Spleen (tissue), 7 donors: ENCODE measurements around the gene SAFB.
A peak's percentile ranks its signal among the peaks of the same experiment; 100 is the strongest.

Experiments used
- CTCF ChIP-seq, 11 experiments: fragments of 200-600 bp in 7 of 11; fragments of 450-650 bp in 4 of 11; sonication (generic) in 4 of 11; IDR thresholded peaks in 8 of 11; conservative IDR thresholded peaks in 3 of 11; 1 replicate in 7 of 11; 2 replicates in 4 of 11; pipeline versions ENCODE4 v1.4.0 to v1.8.0; 2016 to 2021; ENCODE audit warnings: antibody characterized with exemption in 11 of 11, inconsistent platforms in 4 of 11, mild to moderate bottlenecking in 1 of 11
- POLR2AphosphoS5 ChIP-seq, 3 donors: sonication (generic); formaldehyde crosslinking; IDR thresholded peaks; one replicate each; pipeline ENCODE4 v1.5.1; 2017; ENCODE audit warnings: antibody characterized with exemption in 3 of 3
- donor health status: DM: no; HTN: no; CAD: no; lungs with moderate emphysema.
- donor health status: DM: no; HTN: no; CAD: no.
- donor health status: DM: no; HTN: no; CAD: no.

DNA sequence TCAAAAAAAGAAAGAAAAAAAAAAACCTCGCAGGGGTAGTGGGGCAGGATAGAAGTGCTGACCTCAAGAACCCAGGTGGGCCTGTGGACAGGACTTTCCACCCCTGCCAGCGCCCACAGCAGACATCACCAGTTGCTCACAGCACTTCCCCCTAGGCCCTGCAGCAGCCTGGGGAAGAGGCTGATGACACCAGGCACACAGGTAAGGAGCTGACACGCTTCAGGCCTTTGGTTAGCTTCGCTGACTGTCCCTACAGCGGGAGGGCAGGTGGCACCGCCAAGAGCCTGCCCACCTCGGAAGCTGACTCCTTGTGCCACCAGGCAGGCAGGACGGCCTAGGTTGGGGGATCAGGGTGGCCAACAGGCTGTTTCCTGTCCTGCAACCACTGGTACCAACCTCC lies 88.1 kb downstream of the SAFB start:
- TF ChIP-seq CTCF (IDR thresholded peaks at IDR 0.05 in 8 of 11, conservative IDR thresholded peaks at IDR 0.05 in 3 of 11), result no peak
- peak; percentile 11 to 53 (median 25) for TF ChIP-seq POLR2AphosphoS5 (IDR thresholded peaks at IDR 0.05)
